ENCODE results near the gene FAM53A.
"Not testable (repeated sequence)": the region's sequence is repeated elsewhere in the genome, so short reads cannot be mapped to it uniquely, and the experiment has no call there.

FAM53A gene

GRCh38 chr4:1660948-1661677 is 23.0 kb downstream of the FAM53A start:
- DNase-seq: no peak

GRCh38 chr4:1659104-1660043 is 24.7 kb downstream of the FAM53A start:
- no peak for DNase-seq

GRCh38 chr4:1658581-1658980 is 25.5 kb downstream of the FAM53A start:
- DNase-seq: no peak

GRCh38 chr4:1658146-1658545 is 26.0 kb downstream of the FAM53A start:
- no peak for DNase-seq

- no peak for DNase-seq
Observed at GRCh38 chr4:1656986-1657385, 27.1 kb downstream of the FAM53A start.

- no peak for DNase-seq
Observed at GRCh38 chr4:1656132-1656531, 28.0 kb downstream of the FAM53A start.

- no peak for DNase-seq
Observed at GRCh38 chr4:1655676-1656075, 28.4 kb downstream of the FAM53A start.

GRCh38 chr4:1655081-1655480 is 29.0 kb downstream of the FAM53A start:
- DNase-seq: no peak

- no peak for DNase-seq
Observed at GRCh38 chr4:1654216-1654955, 29.7 kb downstream of the FAM53A start.

GRCh38 chr4:1653776-1654175 is 30.3 kb downstream of the FAM53A start:
- no peak for DNase-seq

GRCh38 chr4:1652088-1652487 is 32.0 kb downstream of the FAM53A start:
- DNase-seq: no peak

- DNase-seq: no peak
Observed at GRCh38 chr4:1651609-1652008, 32.5 kb downstream of the FAM53A start.

GRCh38 chr4:1648962-1649361 is 35.2 kb downstream of the FAM53A start:
- no peak for DNase-seq

GRCh38 chr4:1647432-1647831 is 36.7 kb downstream of the FAM53A start:
- DNase-seq: no peak

- DNase-seq: no peak
Observed at GRCh38 chr4:1646690-1647089, 37.4 kb downstream of the FAM53A start.

- DNase-seq: no peak
Observed at GRCh38 chr4:1644891-1645657, 39.0 kb downstream of the FAM53A start.

- no peak for DNase-seq
Observed at GRCh38 chr4:1643971-1644735, 40.0 kb downstream of the FAM53A start.

- no peak for DNase-seq
Observed at GRCh38 chr4:1642196-1642951, 41.7 kb downstream of the FAM53A start.

- no peak for DNase-seq
Observed at GRCh38 chr4:1641671-1642070, 42.4 kb downstream of the FAM53A start.

GRCh38 chr4:1640716-1641503 is 43.2 kb downstream of the FAM53A start:
- DNase-seq: not testable (repeated sequence)

Data from fibroblast of skin of back (primary cell).